Activated CD4-positive, alpha-beta T cell treated with anti-CD3 and anti-CD28 coated beads, Interleukin-2, Interleukin-4, amounts not matched to agents 100 ng/mL and 50 ng/mL, durations not matched to agents 16 hours and 8 hours (primary cell): ENCODE data around the gene PIK3R2.
"Not testable (repeated sequence)": the region's sequence is repeated elsewhere in the genome, so short reads cannot be mapped to it uniquely, and the experiment has no call there.

Experiments
- DNase-seq: peaks from one replicate; pipeline ENCODE4 v3.0.0-alpha.2; 2020; ENCODE audit warnings: low spot score

The PIK3R2 gene

DNA sequence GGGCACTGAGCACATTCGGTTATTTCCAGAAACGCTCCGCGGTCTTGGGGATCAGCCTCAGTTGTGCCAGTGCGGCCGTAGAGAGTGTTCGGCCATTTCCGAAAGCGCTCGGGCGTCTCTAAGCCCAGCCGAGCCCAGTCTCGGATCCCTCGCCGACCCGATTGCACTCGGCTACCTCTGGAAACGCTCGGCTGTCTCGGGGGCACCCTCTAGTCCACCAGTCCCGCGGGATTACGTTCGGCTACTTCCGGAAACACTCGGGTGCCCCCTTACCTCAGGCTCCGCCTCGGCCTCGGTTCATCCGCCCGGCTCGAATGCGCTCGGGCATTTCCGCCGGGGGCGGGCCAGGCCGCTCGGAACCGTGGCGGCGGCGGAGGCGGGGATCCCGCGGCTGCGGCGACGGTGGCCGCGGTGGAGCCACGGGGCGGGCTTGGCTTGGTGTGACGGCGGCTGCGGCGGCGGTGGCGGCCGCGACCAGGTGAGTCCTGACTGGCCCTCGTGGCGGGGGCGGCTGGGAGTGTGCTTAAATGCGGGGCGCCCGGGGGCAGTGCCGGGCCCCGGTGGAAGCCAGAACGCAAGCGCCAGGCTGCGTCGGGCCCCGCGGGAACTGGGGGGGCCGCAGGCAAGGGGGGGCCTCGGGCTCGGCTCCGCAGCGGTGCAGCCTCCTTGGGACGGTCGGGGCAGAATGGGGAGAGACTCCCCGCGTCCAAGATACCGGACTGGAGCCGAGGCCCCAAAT, at the start of gene PIK3R2:
TSS of gene PIK3R2 (plus strand) at position 347 of the 739 bp plus-strand sequence. CDS start 2,717 bp downstream, outside the sequence.
- peak; percentile 100 for DNase-seq

DNA sequence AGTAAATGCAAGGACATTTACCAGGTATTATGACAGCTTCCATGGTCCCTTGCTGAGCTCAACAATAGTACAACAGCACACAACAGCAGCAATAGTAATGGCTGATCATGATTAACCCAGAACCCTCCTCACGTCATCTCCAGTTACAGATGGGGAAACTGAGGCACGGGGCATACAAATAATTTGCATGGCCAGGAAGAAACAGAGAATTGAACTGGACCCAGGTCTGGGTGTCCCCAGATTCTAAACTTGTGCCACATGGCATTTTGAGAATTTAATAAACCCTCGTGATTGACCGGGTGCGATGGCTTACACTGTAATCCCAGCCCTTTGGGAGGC, 48.2 kb upstream of the PIK3R2 start:
- DNase-seq, result no peak

DNA sequence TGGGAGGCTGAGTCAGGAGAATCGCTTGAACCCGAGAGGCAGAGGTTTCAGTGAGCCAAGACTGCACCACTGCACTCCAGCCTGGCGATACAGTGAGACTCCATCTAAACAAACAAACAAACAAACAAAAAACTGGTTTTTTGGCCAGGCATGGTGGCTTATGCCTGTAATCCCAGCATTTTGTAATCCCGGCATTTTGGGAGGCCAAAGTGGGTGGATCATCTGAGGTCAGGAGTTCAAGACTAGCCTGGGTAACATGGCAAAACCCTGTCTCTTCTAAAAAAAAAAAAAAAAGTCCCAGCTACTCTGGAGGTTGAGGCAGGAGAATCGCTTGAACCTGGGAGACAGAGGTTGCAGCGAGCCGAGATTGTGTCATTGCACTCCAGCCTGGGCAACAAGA, 47.7 kb upstream of the PIK3R2 start:
- not testable (repeated sequence) for DNase-seq

- no peak for DNase-seq
Observed at GRCh38 chr19:18107235-18107634, 45.7 kb upstream of the PIK3R2 start.

- no peak for DNase-seq
Observed at GRCh38 chr19:18108897-18109296, 44.1 kb upstream of the PIK3R2 start.

DNA sequence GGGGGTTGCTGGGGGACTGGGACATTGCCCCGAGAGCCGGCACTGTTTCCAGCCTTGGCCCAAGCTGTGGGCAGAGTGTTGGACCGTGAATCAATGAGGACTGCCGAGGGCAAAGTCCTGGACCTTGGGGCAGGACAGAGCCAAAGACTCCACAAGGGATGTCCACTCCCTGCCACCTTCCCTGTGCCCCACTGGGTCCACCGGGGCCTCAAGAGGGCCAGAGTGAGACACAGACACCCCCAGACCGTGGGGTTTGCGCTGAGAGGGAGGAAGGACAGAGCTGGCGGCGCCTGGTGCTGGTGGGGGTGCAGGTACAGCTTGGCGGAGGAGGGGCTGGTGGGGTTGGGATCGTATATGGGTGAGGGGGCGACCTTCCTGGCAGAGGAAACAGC, 43.6 kb upstream of the PIK3R2 start:
- no peak for DNase-seq

- DNase-seq, result no peak
Observed at GRCh38 chr19:18109733-18110608, 43.0 kb upstream of the PIK3R2 start.

- DNase-seq, result no peak
Observed at GRCh38 chr19:18110609-18111232, 42.2 kb upstream of the PIK3R2 start.

DNA sequence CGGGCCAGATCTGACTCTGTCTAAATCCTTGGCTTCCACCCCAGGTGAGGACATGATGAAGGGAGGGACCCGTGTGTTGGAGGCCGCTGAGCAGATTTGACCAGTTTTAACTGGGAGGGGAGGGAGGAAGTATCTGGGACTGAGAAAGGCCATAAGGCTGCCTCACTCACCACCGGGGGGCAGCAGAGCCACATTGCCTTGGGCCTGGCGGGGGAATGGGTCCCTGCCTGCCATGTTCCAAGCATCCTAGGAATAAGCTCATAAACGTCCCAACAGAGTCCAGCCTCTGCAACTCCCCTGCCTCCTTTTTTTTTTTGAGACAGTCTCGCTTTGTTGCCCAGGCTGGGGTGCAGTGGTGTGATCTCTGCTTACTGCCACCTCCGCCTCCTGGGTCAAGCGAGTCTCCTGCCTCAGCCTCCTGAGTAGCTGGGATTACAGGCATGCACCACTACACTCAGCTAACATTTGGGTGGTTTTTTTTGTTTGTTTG, 39.9 kb upstream of the PIK3R2 start:
- peak; percentile 84 for DNase-seq

- DNase-seq, result no peak
Observed at GRCh38 chr19:18113827-18114226, 39.1 kb upstream of the PIK3R2 start.

GRCh38 chr19:18114483-18114882, 38.5 kb upstream of the PIK3R2 start:
- no peak for DNase-seq

DNA sequence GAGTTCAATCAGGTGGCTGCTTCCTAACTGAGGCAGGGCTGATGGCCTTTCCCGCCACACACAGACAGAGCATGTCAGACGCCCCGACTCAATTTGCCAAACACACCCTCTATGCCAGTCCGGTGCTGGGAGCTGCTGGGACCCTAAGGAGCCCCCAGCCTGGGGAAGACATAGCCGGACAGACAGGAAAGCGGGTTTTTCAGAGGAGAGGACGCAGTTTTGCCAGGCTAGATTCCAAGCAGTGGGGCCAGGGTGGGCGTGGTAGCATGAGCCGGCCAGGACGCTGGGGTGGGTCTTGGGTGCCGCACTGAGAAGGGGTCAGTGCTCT, 35.6 kb upstream of the PIK3R2 start:
- DNase-seq, result no peak

- peak; percentile 96 for DNase-seq
Observed at GRCh38 chr19:18117692-18118378, 35.1 kb upstream of the PIK3R2 start.

- no peak for DNase-seq
Observed at GRCh38 chr19:18118420-18119012, 34.4 kb upstream of the PIK3R2 start.

DNA sequence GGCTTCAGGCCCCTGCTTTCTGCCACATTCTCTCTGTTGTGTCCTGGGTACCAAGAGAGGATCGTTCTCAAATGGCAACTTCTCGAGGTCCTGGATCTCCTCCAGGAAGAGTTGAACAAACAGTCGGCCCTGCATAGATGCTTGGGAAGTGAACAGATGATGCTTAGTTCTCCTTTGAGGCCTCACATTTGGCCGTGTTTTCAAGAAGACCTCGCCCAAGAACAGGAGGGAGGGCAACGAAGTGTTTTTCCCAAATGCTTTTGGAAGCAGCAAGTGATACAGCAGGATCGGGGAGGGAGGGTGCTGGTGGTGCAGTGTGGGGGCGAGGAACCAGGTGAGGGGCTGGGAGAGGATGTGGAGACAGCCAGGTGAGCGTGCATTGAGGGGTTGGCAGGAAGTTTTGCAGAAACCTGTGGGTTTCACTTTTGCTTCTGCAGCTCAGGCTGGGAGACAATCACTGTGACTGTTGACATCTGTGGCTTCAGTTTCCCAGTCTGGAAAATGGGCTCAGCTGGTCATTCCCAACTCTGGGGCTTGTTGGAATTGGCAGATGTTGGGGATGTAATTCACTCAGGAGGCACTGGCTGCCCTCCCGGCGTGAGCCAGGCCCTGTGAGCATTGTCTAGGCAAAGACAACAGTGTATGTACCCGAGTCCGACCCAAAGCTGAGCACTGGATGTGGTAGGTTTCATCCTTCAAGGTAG, 33.8 kb upstream of the PIK3R2 start:
- peak; percentile 50 for DNase-seq

DNA sequence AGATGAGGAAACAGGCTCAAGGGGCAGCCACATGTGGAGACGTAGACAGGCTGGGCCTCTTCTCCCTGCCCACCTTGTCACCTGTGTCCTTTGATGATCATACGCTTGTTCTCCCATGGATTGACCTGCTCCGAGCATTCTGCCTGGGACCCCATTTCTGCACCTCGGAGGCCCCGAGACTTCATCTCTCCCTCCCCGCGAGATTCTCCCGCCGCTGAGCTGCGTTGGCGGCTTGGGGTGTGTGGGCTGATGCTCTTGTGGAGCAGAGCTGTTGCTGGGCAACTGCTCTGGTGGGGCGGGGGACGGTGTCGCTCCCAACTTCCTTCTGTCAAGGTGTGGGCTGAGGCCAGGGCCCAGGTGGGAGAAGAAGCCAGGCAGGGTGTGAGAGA, 33.3 kb upstream of the PIK3R2 start:
- peak; percentile 56 for DNase-seq

DNA sequence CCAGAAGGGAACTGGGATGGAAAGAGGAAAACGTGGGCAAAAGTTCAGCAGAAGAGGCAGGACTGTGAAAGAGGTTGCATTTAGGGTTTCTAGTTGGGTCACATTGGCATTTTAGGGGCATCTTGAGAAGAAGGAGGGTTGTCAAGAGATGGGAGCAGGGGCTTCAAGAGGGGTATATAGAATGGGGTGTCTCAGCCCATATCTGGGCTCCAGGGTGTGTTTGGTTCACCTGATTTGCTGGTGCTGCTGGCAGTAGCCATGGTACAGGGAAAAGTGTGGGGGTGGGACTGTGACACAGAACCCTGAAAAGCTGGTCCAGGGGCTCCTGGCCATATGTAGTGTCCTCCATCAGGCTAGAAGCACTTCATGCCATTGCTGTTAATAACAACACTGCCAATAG, 32.8 kb upstream of the PIK3R2 start:
- no peak for DNase-seq

DNA sequence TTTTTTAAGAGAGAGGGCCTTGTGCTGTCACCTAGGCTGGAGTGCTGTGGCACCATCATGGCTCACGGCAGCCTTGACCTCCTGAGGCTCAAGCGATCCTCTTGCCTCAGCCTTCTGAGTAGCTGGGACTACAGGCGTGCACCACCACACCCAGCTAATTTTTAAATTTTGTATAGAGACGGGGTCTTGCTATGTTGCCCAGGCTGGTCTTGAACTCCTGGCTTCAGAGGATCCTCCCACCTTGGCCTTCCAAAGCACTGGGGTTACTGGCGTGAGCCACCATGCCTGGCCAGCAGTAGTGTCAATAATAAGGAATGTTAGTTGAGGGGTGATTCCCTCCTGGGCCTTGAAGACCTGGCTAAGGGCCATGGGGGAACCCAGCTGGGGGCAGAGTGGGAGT, 31.8 kb upstream of the PIK3R2 start:
- no peak for DNase-seq

DNA sequence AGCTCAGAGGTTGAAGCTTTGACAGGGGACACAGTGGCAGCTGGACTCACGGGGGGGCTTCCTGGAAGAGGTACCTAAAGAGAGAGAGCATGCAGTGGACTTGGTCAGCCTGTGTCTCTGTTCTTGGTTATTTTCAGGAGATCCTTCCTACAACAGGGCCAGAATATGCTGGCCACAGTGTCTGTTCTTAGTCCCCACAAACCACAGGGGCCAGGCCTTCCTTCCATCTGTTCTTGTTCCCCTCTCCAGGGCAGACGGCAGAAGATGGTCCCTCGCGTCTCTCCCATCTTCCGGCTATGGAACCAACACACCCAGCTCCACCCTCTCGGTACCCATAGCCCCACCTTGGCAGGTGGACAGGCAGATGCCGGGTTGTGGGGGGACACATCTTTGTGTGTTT, 30.5 kb upstream of the PIK3R2 start:
- DNase-seq, result no peak

DNA sequence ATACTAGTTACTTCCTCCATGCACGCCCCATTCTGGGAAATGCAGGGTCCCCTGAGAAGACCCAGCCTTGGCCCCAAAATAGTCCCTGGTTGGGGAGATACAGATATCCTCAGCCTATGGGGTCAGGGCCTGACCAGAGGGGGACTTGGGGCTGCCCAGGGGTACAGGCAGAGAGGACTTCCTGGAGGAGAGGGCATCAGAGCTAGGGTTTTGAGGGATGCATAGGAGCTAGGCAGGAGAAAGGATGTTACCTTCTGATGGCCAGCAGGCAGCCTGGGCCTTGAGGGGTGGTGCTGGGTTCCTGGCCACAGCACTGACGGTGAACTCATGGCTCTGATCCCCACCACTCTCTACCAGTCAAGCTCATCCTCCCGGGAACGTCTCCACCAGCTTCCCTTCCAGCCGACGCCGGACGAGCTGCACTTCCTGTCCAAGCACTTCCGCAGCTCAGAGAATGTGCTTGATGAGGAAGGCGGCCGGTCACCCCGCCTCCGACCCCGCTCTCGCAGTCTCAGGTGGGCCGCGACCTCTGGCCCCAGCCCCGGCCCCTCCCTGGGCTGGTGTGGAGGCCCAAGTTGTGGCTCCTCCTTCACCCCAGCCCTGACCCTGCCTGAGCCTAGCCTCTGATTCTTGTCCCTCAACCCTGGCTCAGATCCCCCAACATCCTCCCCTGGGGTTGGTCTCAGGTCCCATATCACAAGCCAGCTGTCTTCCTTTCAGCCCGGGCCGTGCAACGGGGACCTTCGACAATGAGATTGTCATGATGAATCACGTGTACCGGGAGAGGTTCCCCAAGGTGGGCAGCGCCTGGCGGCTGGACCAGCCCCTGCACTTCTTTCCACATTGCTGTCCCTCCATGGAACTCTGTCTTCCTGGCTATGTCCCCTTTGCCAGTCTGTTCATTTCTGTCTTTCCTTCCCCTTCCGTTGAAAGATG, 29.8 kb upstream of the PIK3R2 start:
- DNase-seq, result no peak
